LNCAP (cell line): ENCODE measurements around the gene PTPN13.

Source experiments
- CTCF ChIP-seq: fragments of 450-650 bp; IDR thresholded peaks from 2 replicates; pipeline ENCODE4 v1.5.1; 2017; ENCODE audit warnings: mild to moderate bottlenecking

PTPN13 gene

GRCh38 chr4:86845593-86845992 lies 251.5 kb downstream of the PTPN13 start:
- TF ChIP-seq CTCF, result no peak

- TF ChIP-seq CTCF, result no peak
These were observed 252.8 kb downstream of the PTPN13 start for GRCh38 chr4:86846921-86847320.

- no peak for TF ChIP-seq CTCF
These were observed 253.5 kb downstream of the PTPN13 start for GRCh38 chr4:86847571-86847970.

- no peak for TF ChIP-seq CTCF
These were observed 254.0 kb downstream of the PTPN13 start for GRCh38 chr4:86848136-86848535.

GRCh38 chr4:86848732-86849619 lies 254.9 kb downstream of the PTPN13 start, which contains the start of gene SLC10A6:
TSS of gene SLC10A6 (minus strand) at chr4:86849384. CDS start at chr4:86849115, 269 bp downstream.
- TF ChIP-seq CTCF, result no peak

- TF ChIP-seq CTCF, result no peak
These were observed 259.1 kb downstream of the PTPN13 start for GRCh38 chr4:86853209-86853608.

- TF ChIP-seq CTCF, result peak; percentile 39; the same call in 1 of the 2 replicates
These were observed 261.5 kb downstream of the PTPN13 start for GRCh38 chr4:86855572-86855971.
